Measurements from ENCODE around the gene C20orf96. TPM values are rescaled to one million over a fixed set of nuclear protein-coding genes. Genes with fewer than 3 reads are reported as not detected.

C20orf96 gene
- total and polyA plus RNA-seq, 2 experiments from 2014 or later: 14.6 to 36.3 TPM

- H3K27ac Mint-ChIP-seq: no peak overlapping the region
- ATAC-seq (no peak), DNase-seq (ENCODE audit: low spot score) (no peak)
- peaks cover 31% of the 10 kb centered on the region for H3K4me1 ChIP-seq (ENCODE audit: insufficient read depth)
- H3K4me1 Mint-ChIP-seq: peaks cover 30% of the 10 kb centered on the region
- H3K4me2 ChIP-seq: peak overlapping the region; percentile 100
- H3K27me3 Mint-ChIP-seq (ENCODE audit: insufficient read depth, low read depth, poor library complexity): peaks cover 5% of the 10 kb centered on the region
- no peaks in the 10 kb centered on the region for H3K9me3 Mint-ChIP-seq
- H3K36me3 ChIP-seq (ENCODE audit: insufficient read depth): no peaks in the 10 kb centered on the region
- peaks cover 32% of the 10 kb centered on the region for H3K36me3 Mint-ChIP-seq (ENCODE audit: low read depth)
- H3K4me3 Mint-ChIP-seq: peak overlapping the region; percentile 90
- TF ChIP-seq ZNF331 (CRISPR knock-in tag; IDR thresholded peaks at IDR 0.05; ENCODE audit: low read depth) (no peak), EZH2phosphoT487 (IDR thresholded peaks at IDR 0.05; ENCODE audit: unreplicated experiment) (no peak), ETS1 (IDR thresholded peaks at IDR 0.05) (no peak), EZH2 (IDR thresholded peaks at IDR 0.05; ENCODE audit: low read depth, unreplicated experiment) (no peak), CTCF (conservative IDR thresholded peaks at IDR 0.05; ENCODE audit: low read depth in 2 of 2) (no peak), ZNF462 (CRISPR knock-in tag; IDR thresholded peaks at IDR 0.05) (no peak), NANOG (IDR thresholded peaks at IDR 0.05; ENCODE audit: borderline replicate concordance) (no peak), POLR2AphosphoS5 (IDR thresholded peaks at IDR 0.05; ENCODE audit: low read depth) (no peak)
- TF ChIP-seq, protein P1, sequence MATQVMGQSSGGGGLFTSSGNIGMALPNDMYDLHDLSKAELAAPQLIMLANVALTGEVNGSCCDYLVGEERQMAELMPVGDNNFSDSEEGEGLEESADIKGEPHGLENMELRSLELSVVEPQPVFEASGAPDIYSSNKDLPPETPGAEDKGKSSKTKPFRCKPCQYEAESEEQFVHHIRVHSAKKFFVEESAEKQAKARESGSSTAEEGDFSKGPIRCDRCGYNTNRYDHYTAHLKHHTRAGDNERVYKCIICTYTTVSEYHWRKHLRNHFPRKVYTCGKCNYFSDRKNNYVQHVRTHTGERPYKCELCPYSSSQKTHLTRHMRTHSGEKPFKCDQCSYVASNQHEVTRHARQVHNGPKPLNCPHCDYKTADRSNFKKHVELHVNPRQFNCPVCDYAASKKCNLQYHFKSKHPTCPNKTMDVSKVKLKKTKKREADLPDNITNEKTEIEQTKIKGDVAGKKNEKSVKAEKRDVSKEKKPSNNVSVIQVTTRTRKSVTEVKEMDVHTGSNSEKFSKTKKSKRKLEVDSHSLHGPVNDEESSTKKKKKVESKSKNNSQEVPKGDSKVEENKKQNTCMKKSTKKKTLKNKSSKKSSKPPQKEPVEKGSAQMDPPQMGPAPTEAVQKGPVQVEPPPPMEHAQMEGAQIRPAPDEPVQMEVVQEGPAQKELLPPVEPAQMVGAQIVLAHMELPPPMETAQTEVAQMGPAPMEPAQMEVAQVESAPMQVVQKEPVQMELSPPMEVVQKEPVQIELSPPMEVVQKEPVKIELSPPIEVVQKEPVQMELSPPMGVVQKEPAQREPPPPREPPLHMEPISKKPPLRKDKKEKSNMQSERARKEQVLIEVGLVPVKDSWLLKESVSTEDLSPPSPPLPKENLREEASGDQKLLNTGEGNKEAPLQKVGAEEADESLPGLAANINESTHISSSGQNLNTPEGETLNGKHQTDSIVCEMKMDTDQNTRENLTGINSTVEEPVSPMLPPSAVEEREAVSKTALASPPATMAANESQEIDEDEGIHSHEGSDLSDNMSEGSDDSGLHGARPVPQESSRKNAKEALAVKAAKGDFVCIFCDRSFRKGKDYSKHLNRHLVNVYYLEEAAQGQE (IDR thresholded peaks at IDR 0.05; ENCODE audit: unreplicated experiment): no peak
- H3K27ac ChIP-seq (ENCODE audit: low read depth): no peak overlapping the region
- peaks cover 16% of the 10 kb centered on the region for H3F3A ChIP-seq (replicated peaks; ENCODE audit: low read depth)
- no peaks in the 10 kb centered on the region for H3K27me3 ChIP-seq (ENCODE audit: insufficient read depth)
- peaks cover 37% of the 10 kb centered on the region for H3K79me2 ChIP-seq (replicated peaks; ENCODE audit: insufficient read depth)
- H3K9me2 ChIP-seq (ENCODE audit: insufficient read depth): no peaks in the 10 kb centered on the region
- peak overlapping the region; percentile 91; the same call in 1 of the 2 replicates for H3K4me3 ChIP-seq
- H2AFZ ChIP-seq: no peak overlapping the region
- H4K20me1 ChIP-seq (replicated peaks; ENCODE audit: insufficient read depth): peaks cover 31% of the 10 kb centered on the region
Observed at GRCh38 chr20:328975-329695, 38.6 kb upstream of the C20orf96 start.
